ENCODE results near the gene BBS4. TPM values are rescaled to one million over a fixed set of nuclear protein-coding genes. Genes with fewer than 3 reads are reported as not detected.

BBS4 gene
- polyA plus RNA-seq, 1 donor from 2014 or later = 9.2 TPM

GRCh38 chr15:72728821-72729220, 42.8 kb downstream of the BBS4 start:
- H3K27ac Mint-ChIP-seq = no peak overlapping the region
- H3K4me1 Mint-ChIP-seq = no peaks in the 10 kb centered on the region
- H3K36me3 Mint-ChIP-seq = peaks cover 8% of the 10 kb centered on the region
- no peaks in the 10 kb centered on the region for H3K27me3 Mint-ChIP-seq
- H3K9me3 Mint-ChIP-seq = no peaks in the 10 kb centered on the region
- H3K4me3 Mint-ChIP-seq = no peak overlapping the region

- Mint-ChIP-seq H3K27me3 (no peaks in the 10 kb centered on the region), H3K9me3 (no peaks in the 10 kb centered on the region), H3K27ac (no peak overlapping the region), H3K36me3 (peaks cover 13% of the 10 kb centered on the region), H3K4me1 (peaks cover 0 to 1% (median 0%) of the 10 kb centered on the region in 3 donors), H3K4me3 (no peak overlapping the region)
These were observed 46.1 kb downstream of the BBS4 start for GRCh38 chr15:72732086-72732485.

GRCh38 chr15:72732516-72732915, 46.5 kb downstream of the BBS4 start:
- Mint-ChIP-seq H3K36me3 (peaks cover 13% of the 10 kb centered on the region), H3K4me3 (no peak overlapping the region), H3K27ac (peak overlapping the region in 1 of 3 donors; percentile 54), H3K9me3 (no peaks in the 10 kb centered on the region), H3K4me1 (peaks cover 0 to 1% (median 0%) of the 10 kb centered on the region in 3 donors), H3K27me3 (no peaks in the 10 kb centered on the region)

GRCh38 chr15:72733941-72734738, 48.1 kb downstream of the BBS4 start:
- Mint-ChIP-seq H3K4me3 (no peak overlapping the region), H3K36me3 (peaks cover 13% of the 10 kb centered on the region), H3K27me3 (no peaks in the 10 kb centered on the region), H3K4me1 (peaks cover 1 to 6% (median 2%) of the 10 kb centered on the region in 3 donors), H3K9me3 (no peaks in the 10 kb centered on the region), H3K27ac (peak overlapping the region in 1 of 3 donors; percentile 7)

- H3K4me3 Mint-ChIP-seq = no peak overlapping the region
- H3K9me3 Mint-ChIP-seq = no peaks in the 10 kb centered on the region
- H3K27ac Mint-ChIP-seq = peak overlapping the region in 1 of 3 donors; percentile 43
- peaks cover 16% of the 10 kb centered on the region for H3K36me3 Mint-ChIP-seq
- H3K27me3 Mint-ChIP-seq = no peaks in the 10 kb centered on the region
- H3K4me1 Mint-ChIP-seq = peaks cover 9 to 15% (median 10%) of the 10 kb centered on the region in 3 donors
These were observed 49.1 kb downstream of the BBS4 start for GRCh38 chr15:72735111-72735510.

- H3K4me1 Mint-ChIP-seq = peaks cover 23 to 28% (median 25%) of the 10 kb centered on the region in 3 donors
These were observed 51.1 kb downstream of the BBS4 start for GRCh38 chr15:72737061-72737460.

GRCh38 chr15:72737723-72738122, 51.7 kb downstream of the BBS4 start:
- Mint-ChIP-seq H3K4me3 (no peak overlapping the region), H3K27me3 (no peaks in the 10 kb centered on the region), H3K4me1 (peaks cover 23 to 29% (median 25%) of the 10 kb centered on the region in 3 donors), H3K36me3 (peaks cover 21% of the 10 kb centered on the region), H3K27ac (no peak overlapping the region), H3K9me3 (no peaks in the 10 kb centered on the region)

More at GRCh38 chr15:72737061-72737460, 51.1 kb downstream of the BBS4 start:
- no peak overlapping the region for H3K4me3 Mint-ChIP-seq
- H3K27ac Mint-ChIP-seq = peak overlapping the region in 1 of 3 donors; percentile 4
- no peaks in the 10 kb centered on the region for H3K27me3 Mint-ChIP-seq
- peaks cover 21% of the 10 kb centered on the region for H3K36me3 Mint-ChIP-seq
- no peaks in the 10 kb centered on the region for H3K9me3 Mint-ChIP-seq

GRCh38 chr15:72740219-72740618, 54.2 kb downstream of the BBS4 start:
- H3K27me3 Mint-ChIP-seq = no peaks in the 10 kb centered on the region
- peaks cover 19% of the 10 kb centered on the region for H3K36me3 Mint-ChIP-seq
- H3K4me1 Mint-ChIP-seq = peaks cover 23 to 29% (median 23%) of the 10 kb centered on the region in 3 donors
- no peaks in the 10 kb centered on the region for H3K9me3 Mint-ChIP-seq
- peak overlapping the region in 2 of 4 donors; percentile 81 to 86 for H3K4me3 Mint-ChIP-seq
- peak overlapping the region in 1 of 3 donors; percentile 25 for H3K27ac Mint-ChIP-seq

- H3K27ac Mint-ChIP-seq = peak overlapping the region in 1 of 3 donors; percentile 26
- peaks cover 0 to 5% (median 0%) of the 10 kb centered on the region in 3 donors for H3K9me3 Mint-ChIP-seq
- H3K27me3 Mint-ChIP-seq = no peaks in the 10 kb centered on the region
- H3K4me1 Mint-ChIP-seq = peaks cover 3 to 11% (median 6%) of the 10 kb centered on the region in 3 donors
- H3K4me3 Mint-ChIP-seq = no peak overlapping the region
- H3K36me3 Mint-ChIP-seq = peaks cover 2% of the 10 kb centered on the region
These were observed 63.7 kb downstream of the BBS4 start for GRCh38 chr15:72749700-72750099.

- H3K27ac Mint-ChIP-seq = peak overlapping the region in 1 of 3 donors; percentile 46
- H3K9me3 Mint-ChIP-seq = no peaks in the 10 kb centered on the region
- H3K27me3 Mint-ChIP-seq = no peaks in the 10 kb centered on the region
- no peaks in the 10 kb centered on the region for H3K36me3 Mint-ChIP-seq
- peaks cover 3 to 11% (median 6%) of the 10 kb centered on the region in 3 donors for H3K4me1 Mint-ChIP-seq
- H3K4me3 Mint-ChIP-seq = peak overlapping the region in 1 of 4 donors; percentile 49
These were observed 65.9 kb downstream of the BBS4 start for GRCh38 chr15:72751751-72752455.

- no peaks in the 10 kb centered on the region for H3K36me3 Mint-ChIP-seq
- no peak overlapping the region for H3K4me3 Mint-ChIP-seq
- peaks cover 3 to 11% (median 6%) of the 10 kb centered on the region in 3 donors for H3K4me1 Mint-ChIP-seq
- H3K27ac Mint-ChIP-seq = peak overlapping the region in 1 of 3 donors; percentile 35
- H3K9me3 Mint-ChIP-seq = no peaks in the 10 kb centered on the region
- no peaks in the 10 kb centered on the region for H3K27me3 Mint-ChIP-seq
These were observed 68.1 kb downstream of the BBS4 start for GRCh38 chr15:72754096-72754495.

- H3K4me3 Mint-ChIP-seq = no peak overlapping the region
- H3K36me3 Mint-ChIP-seq = peaks cover 2% of the 10 kb centered on the region
- no peaks in the 10 kb centered on the region for H3K9me3 Mint-ChIP-seq
- H3K27ac Mint-ChIP-seq = peak overlapping the region in 1 of 3 donors; percentile 21
- no peaks in the 10 kb centered on the region for H3K27me3 Mint-ChIP-seq
- no peaks in the 10 kb centered on the region for H3K4me1 Mint-ChIP-seq
These were observed 72.2 kb downstream of the BBS4 start for GRCh38 chr15:72758182-72758581.

GRCh38 chr15:72760590-72761260, 74.7 kb downstream of the BBS4 start:
- H3K4me3 Mint-ChIP-seq = no peak overlapping the region
- H3K4me1 Mint-ChIP-seq = peaks cover 0 to 3% (median 0%) of the 10 kb centered on the region in 3 donors
- peaks cover 4% of the 10 kb centered on the region for H3K36me3 Mint-ChIP-seq

GRCh38 chr15:72764656-72765055, 78.6 kb downstream of the BBS4 start:
- peaks cover 25% of the 10 kb centered on the region for H3K36me3 Mint-ChIP-seq
- peaks cover 0 to 3% (median under 1%) of the 10 kb centered on the region in 3 donors for H3K4me1 Mint-ChIP-seq
- no peak overlapping the region for H3K4me3 Mint-ChIP-seq
- H3K27ac Mint-ChIP-seq = peak overlapping the region in 1 of 3 donors; percentile 31
- H3K9me3 Mint-ChIP-seq = peaks cover 4 to 10% (median 8%) of the 10 kb centered on the region in 3 donors
- no peaks in the 10 kb centered on the region for H3K27me3 Mint-ChIP-seq

More at GRCh38 chr15:72760590-72761260, 74.7 kb downstream of the BBS4 start:
- H3K27ac Mint-ChIP-seq = no peak overlapping the region
- no peaks in the 10 kb centered on the region for H3K27me3 Mint-ChIP-seq
- H3K9me3 Mint-ChIP-seq = no peaks in the 10 kb centered on the region

GRCh38 chr15:72766025-72766424, 80.0 kb downstream of the BBS4 start:
- H3K4me1 Mint-ChIP-seq = peaks cover 4 to 9% (median 5%) of the 10 kb centered on the region in 3 donors
- H3K4me3 Mint-ChIP-seq = no peak overlapping the region
- peaks cover 30% of the 10 kb centered on the region for H3K36me3 Mint-ChIP-seq
- H3K9me3 Mint-ChIP-seq = peaks cover 4 to 10% (median 8%) of the 10 kb centered on the region in 3 donors
- no peaks in the 10 kb centered on the region for H3K27me3 Mint-ChIP-seq
- peak overlapping the region in 1 of 3 donors; percentile 43 for H3K27ac Mint-ChIP-seq
